K562 (cell line): ENCODE measurements around the gene ZNF862. TPM values are rescaled to one million over a fixed set of nuclear protein-coding genes. Genes with fewer than 3 reads are reported as not detected.

Experiments
- CBX5 ChIP-seq: IDR thresholded peaks from 2 replicates; pipeline ENCODE4 v1.6.1; 2014; ENCODE audit warnings: low read depth, borderline replicate concordance
- HDAC6 ChIP-seq: IDR thresholded peaks from 2 replicates; pipeline ENCODE4 v1.6.1; 2012; ENCODE audit warnings: low read depth, mild to moderate bottlenecking, control low read depth, inconsistent platforms, low read length, moderate library complexity
- HSF4 ChIP-seq: fragments of 250-450 bp; sonication (Bioruptor Pico); IDR thresholded peaks from 2 replicates; pipeline ENCODE4 v2.1.2; 2022; ENCODE audit warnings: mild to moderate bottlenecking, moderate library complexity, borderline replicate concordance
- JUND ChIP-seq, 2 experiments: IDR thresholded peaks; 2 replicates in 1 of 2; 3 replicates in 1 of 2; pipeline ENCODE4 v1.6.1; 2011; ENCODE audit warnings: borderline replicate concordance in 2 of 2, low read depth in 2 of 2, low read length in 2 of 2, improper control_type of control experiment in 1 of 2, missing biosample characterization in 1 of 2, missing genetic modification characterization in 1 of 2, missing genetic modification reagents in 1 of 2
- NR2C2 ChIP-seq, 2 experiments: fragments of 200-800 bp in 1 of 2; sonication (Bioruptor generic) in 1 of 2; sonication (generic) in 1 of 2; formaldehyde crosslinking in 1 of 2; IDR thresholded peaks; 2 replicates each; pipeline versions ENCODE4 v1.6.1 to v1.8.0; 2016 to 2022; ENCODE audit warnings: mild to moderate bottlenecking in 1 of 2, missing compliant biosample characterization in 1 of 2, missing genetic modification characterization in 1 of 2, missing genetic modification reagents in 1 of 2
- SMARCA4 ChIP-seq: fragments of 450-650 bp; IDR thresholded peaks from 2 replicates; pipeline ENCODE4 v1.6.1; 2016
- SMC3 ChIP-seq: conservative IDR thresholded peaks from 2 replicates; pipeline ENCODE4 v1.6.1; 2011; ENCODE audit warnings: low read depth, low read length, improper control_type of control experiment; ENCODE audit not compliant: insufficient read depth
- polyA plus RNA-seq, 8 experiments: library from polyadenylated mRNA; depleted of rRNA in 4 of 8; stranded (reverse) in 5 of 8; unstranded in 3 of 8; fragments of >200 nt; fragmentation: Nextera tagmentation in 2 of 8; fragmentation: Illumina TruSeq in 1 of 8; extraction: Ambion mirVana in 2 of 8; extraction: Trizol in 1 of 8; gene quantifications; 2 replicates each; pipeline versions ENCODE4 v1.2.1 to v1.2.3, GENCODE V29; 2011 to 2014; ENCODE audit warnings: inconsistent platforms in 1 of 8, missing spikeins in 1 of 8
- total RNA-seq, 7 experiments: library from RNA; depleted of rRNA in 6 of 7; stranded (reverse); fragments of >200 nt in 6 of 7; fragmentation: Illumina TruSeq in 2 of 7; extraction: Trizol in 2 of 7; gene quantifications; 2 replicates each; pipeline versions ENCODE4 v1.2.1 to v1.2.3, GENCODE V29; 2011 to 2021; ENCODE audit warnings: low replicate concordance in 1 of 7
- TF ChIP-seq, protein P1 (sequence below): fragments of 450-650 bp; formaldehyde crosslinking; IDR thresholded peaks from 2 replicates; pipeline ENCODE4 v1.4.0; 2020; ENCODE audit warnings: mild to moderate bottlenecking
- TF ChIP-seq, protein P2 (sequence below): sonication (generic); formaldehyde crosslinking; IDR thresholded peaks from 2 replicates; pipeline ENCODE4 v1.8.0; 2023; ENCODE audit warnings: missing genetic modification reagents, mild to moderate bottlenecking, borderline replicate concordance
- TF ChIP-seq, protein P3 (sequence below): fragments of 450-650 bp; conservative IDR thresholded peaks from 2 replicates; pipeline ENCODE4 v1.6.1; 2016; ENCODE audit warnings: missing genetic modification characterization, low read depth, mild to moderate bottlenecking, missing compliant biosample characterization, moderate library complexity
- TF ChIP-seq, protein P4 (sequence below): fragments of 450-650 bp; formaldehyde crosslinking; IDR thresholded peaks from 2 replicates; pipeline ENCODE4 v1.4.0; 2020; ENCODE audit warnings: mild to moderate bottlenecking, moderate library complexity
- TF ChIP-seq, protein P5 (sequence below): IDR thresholded peaks from 2 replicates; pipeline ENCODE4 v1.6.1; 2014; ENCODE audit warnings: antibody characterized with exemption
- TF ChIP-seq, protein P6 (sequence below): IDR thresholded peaks from 2 replicates; pipeline ENCODE4 v1.6.1; 2011; ENCODE audit warnings: borderline replicate concordance, low read depth, mild to moderate bottlenecking, moderate library complexity, low read length; ENCODE audit not compliant: insufficient read depth, poor library complexity, severe bottlenecking

Gene ZNF862
- total and polyA plus RNA-seq, 9 of the 15 experiments (the other 6 are each of a cell fraction or from before 2014, with no cell fraction given), result 1.1 to 3.9 (median 2.6) TPM

DNA sequence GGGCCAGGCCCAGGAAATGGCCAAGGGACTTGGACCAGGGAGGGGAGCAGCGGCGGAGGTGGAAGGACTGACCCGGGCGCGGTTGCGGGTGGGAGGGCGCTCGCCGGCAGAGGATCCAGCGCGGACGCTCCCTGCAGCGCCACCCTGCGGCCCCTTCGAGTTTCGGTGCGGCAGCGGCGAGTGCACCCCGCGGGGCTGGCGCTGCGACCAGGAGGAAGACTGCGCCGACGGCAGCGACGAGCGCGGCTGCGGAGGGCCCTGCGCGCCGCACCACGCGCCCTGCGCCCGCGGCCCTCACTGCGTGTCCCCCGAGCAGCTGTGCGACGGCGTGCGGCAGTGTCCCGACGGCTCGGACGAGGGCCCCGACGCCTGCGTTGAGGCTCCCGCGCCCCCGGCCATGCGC, 48.0 kb upstream of the ZNF862 start (continued):
- TF ChIP-seq, protein P1, sequence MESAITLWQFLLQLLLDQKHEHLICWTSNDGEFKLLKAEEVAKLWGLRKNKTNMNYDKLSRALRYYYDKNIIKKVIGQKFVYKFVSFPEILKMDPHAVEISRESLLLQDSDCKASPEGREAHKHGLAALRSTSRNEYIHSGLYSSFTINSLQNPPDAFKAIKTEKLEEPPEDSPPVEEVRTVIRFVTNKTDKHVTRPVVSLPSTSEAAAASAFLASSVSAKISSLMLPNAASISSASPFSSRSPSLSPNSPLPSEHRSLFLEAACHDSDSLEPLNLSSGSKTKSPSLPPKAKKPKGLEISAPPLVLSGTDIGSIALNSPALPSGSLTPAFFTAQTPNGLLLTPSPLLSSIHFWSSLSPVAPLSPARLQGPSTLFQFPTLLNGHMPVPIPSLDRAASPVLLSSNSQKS (CRISPR knock-in tag), result no peak
- TF ChIP-seq, protein P2, sequence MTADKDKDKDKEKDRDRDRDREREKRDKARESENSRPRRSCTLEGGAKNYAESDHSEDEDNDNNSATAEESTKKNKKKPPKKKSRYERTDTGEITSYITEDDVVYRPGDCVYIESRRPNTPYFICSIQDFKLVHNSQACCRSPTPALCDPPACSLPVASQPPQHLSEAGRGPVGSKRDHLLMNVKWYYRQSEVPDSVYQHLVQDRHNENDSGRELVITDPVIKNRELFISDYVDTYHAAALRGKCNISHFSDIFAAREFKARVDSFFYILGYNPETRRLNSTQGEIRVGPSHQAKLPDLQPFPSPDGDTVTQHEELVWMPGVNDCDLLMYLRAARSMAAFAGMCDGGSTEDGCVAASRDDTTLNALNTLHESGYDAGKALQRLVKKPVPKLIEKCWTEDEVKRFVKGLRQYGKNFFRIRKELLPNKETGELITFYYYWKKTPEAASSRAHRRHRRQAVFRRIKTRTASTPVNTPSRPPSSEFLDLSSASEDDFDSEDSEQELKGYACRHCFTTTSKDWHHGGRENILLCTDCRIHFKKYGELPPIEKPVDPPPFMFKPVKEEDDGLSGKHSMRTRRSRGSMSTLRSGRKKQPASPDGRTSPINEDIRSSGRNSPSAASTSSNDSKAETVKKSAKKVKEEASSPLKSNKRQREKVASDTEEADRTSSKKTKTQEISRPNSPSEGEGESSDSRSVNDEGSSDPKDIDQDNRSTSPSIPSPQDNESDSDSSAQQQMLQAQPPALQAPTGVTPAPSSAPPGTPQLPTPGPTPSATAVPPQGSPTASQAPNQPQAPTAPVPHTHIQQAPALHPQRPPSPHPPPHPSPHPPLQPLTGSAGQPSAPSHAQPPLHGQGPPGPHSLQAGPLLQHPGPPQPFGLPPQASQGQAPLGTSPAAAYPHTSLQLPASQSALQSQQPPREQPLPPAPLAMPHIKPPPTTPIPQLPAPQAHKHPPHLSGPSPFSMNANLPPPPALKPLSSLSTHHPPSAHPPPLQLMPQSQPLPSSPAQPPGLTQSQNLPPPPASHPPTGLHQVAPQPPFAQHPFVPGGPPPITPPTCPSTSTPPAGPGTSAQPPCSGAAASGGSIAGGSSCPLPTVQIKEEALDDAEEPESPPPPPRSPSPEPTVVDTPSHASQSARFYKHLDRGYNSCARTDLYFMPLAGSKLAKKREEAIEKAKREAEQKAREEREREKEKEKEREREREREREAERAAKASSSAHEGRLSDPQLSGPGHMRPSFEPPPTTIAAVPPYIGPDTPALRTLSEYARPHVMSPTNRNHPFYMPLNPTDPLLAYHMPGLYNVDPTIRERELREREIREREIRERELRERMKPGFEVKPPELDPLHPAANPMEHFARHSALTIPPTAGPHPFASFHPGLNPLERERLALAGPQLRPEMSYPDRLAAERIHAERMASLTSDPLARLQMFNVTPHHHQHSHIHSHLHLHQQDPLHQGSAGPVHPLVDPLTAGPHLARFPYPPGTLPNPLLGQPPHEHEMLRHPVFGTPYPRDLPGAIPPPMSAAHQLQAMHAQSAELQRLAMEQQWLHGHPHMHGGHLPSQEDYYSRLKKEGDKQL (CRISPR knock-in tag), result no peak
- TF ChIP-seq SMARCA4 (no peak), SMC3 (peak; percentile 81), HDAC6 (peak; percentile 88; the same call in 1 of the 2 replicates), HSF4 (CRISPR knock-in tag) (no peak), CBX5 (0 out of 2 replicates have a peak, but pooled peaks have one; percentile 52), JUND (IDR thresholded peaks at IDR 0.05; ENCODE audit: borderline replicate concordance, low read depth, low read length) (peak; percentile 47; the same call in 1 of the 2 replicates), JUND (tag; IDR thresholded peaks at IDR 0.05; ENCODE audit: borderline replicate concordance, low read depth, low read length) (no peak; the same call in 2 of the 3 replicates), NR2C2 (CRISPR knock-in tag; IDR thresholded peaks at IDR 0.05) (peak; percentile 39; the same call in 1 of the 2 replicates), NR2C2 (tag; IDR thresholded peaks at IDR 0.05) (no peak)
- TF ChIP-seq, protein P3, sequence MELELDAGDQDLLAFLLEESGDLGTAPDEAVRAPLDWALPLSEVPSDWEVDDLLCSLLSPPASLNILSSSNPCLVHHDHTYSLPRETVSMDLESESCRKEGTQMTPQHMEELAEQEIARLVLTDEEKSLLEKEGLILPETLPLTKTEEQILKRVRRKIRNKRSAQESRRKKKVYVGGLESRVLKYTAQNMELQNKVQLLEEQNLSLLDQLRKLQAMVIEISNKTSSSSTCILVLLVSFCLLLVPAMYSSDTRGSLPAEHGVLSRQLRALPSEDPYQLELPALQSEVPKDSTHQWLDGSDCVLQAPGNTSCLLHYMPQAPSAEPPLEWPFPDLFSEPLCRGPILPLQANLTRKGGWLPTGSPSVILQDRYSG, result no peak
- TF ChIP-seq, protein P4, sequence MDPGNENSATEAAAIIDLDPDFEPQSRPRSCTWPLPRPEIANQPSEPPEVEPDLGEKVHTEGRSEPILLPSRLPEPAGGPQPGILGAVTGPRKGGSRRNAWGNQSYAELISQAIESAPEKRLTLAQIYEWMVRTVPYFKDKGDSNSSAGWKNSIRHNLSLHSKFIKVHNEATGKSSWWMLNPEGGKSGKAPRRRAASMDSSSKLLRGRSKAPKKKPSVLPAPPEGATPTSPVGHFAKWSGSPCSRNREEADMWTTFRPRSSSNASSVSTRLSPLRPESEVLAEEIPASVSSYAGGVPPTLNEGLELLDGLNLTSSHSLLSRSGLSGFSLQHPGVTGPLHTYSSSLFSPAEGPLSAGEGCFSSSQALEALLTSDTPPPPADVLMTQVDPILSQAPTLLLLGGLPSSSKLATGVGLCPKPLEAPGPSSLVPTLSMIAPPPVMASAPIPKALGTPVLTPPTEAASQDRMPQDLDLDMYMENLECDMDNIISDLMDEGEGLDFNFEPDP (CRISPR knock-in tag), result no peak
- TF ChIP-seq, protein P5, sequence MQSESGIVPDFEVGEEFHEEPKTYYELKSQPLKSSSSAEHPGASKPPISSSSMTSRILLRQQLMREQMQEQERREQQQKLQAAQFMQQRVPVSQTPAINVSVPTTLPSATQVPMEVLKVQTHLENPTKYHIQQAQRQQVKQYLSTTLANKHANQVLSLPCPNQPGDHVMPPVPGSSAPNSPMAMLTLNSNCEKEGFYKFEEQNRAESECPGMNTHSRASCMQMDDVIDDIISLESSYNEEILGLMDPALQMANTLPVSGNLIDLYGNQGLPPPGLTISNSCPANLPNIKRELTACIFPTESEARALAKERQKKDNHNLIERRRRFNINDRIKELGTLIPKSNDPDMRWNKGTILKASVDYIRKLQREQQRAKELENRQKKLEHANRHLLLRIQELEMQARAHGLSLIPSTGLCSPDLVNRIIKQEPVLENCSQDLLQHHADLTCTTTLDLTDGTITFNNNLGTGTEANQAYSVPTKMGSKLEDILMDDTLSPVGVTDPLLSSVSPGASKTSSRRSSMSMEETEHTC, result 0 out of 2 replicates have a peak, but pooled peaks have one; percentile 18
- TF ChIP-seq, protein P6, sequence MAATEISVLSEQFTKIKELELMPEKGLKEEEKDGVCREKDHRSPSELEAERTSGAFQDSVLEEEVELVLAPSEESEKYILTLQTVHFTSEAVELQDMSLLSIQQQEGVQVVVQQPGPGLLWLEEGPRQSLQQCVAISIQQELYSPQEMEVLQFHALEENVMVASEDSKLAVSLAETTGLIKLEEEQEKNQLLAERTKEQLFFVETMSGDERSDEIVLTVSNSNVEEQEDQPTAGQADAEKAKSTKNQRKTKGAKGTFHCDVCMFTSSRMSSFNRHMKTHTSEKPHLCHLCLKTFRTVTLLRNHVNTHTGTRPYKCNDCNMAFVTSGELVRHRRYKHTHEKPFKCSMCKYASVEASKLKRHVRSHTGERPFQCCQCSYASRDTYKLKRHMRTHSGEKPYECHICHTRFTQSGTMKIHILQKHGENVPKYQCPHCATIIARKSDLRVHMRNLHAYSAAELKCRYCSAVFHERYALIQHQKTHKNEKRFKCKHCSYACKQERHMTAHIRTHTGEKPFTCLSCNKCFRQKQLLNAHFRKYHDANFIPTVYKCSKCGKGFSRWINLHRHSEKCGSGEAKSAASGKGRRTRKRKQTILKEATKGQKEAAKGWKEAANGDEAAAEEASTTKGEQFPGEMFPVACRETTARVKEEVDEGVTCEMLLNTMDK, result peak; percentile 92
